ENCODE results near the gene FPR1. TPM values are rescaled to one million over a fixed set of nuclear protein-coding genes. Genes with fewer than 3 reads are reported as not detected.
A peak's percentile ranks its signal among the peaks of the same experiment; 100 is the strongest.

Gene FPR1
- total RNA-seq, 4 donors from 2014 or later: 1.5 to 4.4 TPM; not detected in 2

GRCh38 chr19:51715850-51716249 lies 35.8 kb downstream of the FPR1 start:
- peaks cover 33% of the 10 kb centered on the region for H3K27me3 ChIP-seq
- DNase-seq: no peak
- 92% methylated on average over 3 of the region's 3 CpGs; no CpG with 5 or more reads in 1 of the 2 donors for WGBS, 2 donors (ENCODE audit: low coverage in 1 of 2)
- in situ Hi-C loops (cut with MboI; ENCODE audit: low pct_ligation_motif_present in 1 of 4, low pct_unique_long_range_greater_than_20kb in 1 of 4, low sequenced_read_pairs in 3 of 4) (no loop called here), intact Hi-C loops (cut with DNase I; ENCODE audit: low total_unique reads) (no loop called here)
- no peaks in the 10 kb centered on the region for H3K9me3 ChIP-seq
- H3K27ac ChIP-seq: no peak overlapping the region
- TF ChIP-seq POLR2A (IDR thresholded peaks at IDR 0.05) (no peak), EP300 (IDR thresholded peaks at IDR 0.05; ENCODE audit: low read depth) (no peak), POLR2AphosphoS5 (IDR thresholded peaks at IDR 0.05) (no peak)
- TF ChIP-seq, protein P1, sequence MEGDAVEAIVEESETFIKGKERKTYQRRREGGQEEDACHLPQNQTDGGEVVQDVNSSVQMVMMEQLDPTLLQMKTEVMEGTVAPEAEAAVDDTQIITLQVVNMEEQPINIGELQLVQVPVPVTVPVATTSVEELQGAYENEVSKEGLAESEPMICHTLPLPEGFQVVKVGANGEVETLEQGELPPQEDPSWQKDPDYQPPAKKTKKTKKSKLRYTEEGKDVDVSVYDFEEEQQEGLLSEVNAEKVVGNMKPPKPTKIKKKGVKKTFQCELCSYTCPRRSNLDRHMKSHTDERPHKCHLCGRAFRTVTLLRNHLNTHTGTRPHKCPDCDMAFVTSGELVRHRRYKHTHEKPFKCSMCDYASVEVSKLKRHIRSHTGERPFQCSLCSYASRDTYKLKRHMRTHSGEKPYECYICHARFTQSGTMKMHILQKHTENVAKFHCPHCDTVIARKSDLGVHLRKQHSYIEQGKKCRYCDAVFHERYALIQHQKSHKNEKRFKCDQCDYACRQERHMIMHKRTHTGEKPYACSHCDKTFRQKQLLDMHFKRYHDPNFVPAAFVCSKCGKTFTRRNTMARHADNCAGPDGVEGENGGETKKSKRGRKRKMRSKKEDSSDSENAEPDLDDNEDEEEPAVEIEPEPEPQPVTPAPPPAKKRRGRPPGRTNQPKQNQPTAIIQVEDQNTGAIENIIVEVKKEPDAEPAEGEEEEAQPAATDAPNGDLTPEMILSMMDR (IDR thresholded peaks at IDR 0.05): no peak
- no peak overlapping the region for H3K4me3 ChIP-seq
- H3K4me1 ChIP-seq: peaks cover 0 to 7% (median 3%) of the 10 kb centered on the region in 4 donors
- H3K36me3 ChIP-seq: no peaks in the 10 kb centered on the region

DNA sequence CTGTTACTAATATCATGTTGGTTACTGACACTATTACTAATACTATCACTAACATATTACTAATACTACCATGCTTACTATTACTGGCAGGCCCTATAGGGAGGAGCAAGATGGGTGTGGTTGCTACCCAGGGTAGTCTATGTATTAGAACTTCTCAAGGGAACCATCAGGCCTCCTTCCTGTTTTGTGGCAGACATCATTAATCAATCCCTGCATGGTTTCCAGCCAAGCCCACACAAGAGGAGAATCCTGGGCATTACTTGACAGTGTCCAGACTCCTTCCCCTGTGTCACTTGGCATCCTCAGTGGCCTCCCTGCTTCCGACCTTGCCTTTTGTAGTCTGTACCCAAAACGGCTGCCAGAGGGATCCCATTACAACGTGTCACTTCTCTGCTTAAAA lies 36.8 kb downstream of the FPR1 start:
- Histone ChIP-seq H3K4me3 (no peak overlapping the region), H3K9me3 (no peaks in the 10 kb centered on the region), H3K4me1 (peaks cover 0 to 7% (median 3%) of the 10 kb centered on the region in 4 donors), H3K36me3 (no peaks in the 10 kb centered on the region), H3K27ac (no peak overlapping the region), H3K27me3 (peaks cover 23% of the 10 kb centered on the region)
- in situ Hi-C loops (cut with MboI; ENCODE audit: low pct_ligation_motif_present in 1 of 4, low pct_unique_long_range_greater_than_20kb in 1 of 4, low sequenced_read_pairs in 3 of 4) (no loop called here), intact Hi-C loops (cut with DNase I; ENCODE audit: low total_unique reads) (no loop called here)
- WGBS, 2 donors (ENCODE audit: low coverage in 1 of 2): 53 to 70% methylated on average over 3 of the region's 3 CpGs
- no peak for DNase-seq
- TF ChIP-seq POLR2A (IDR thresholded peaks at IDR 0.05): no peak
- no peak for TF ChIP-seq EP300 (IDR thresholded peaks at IDR 0.05; ENCODE audit: low read depth)
- TF ChIP-seq POLR2AphosphoS5 (IDR thresholded peaks at IDR 0.05): no peak
- TF ChIP-seq, protein P1 (IDR thresholded peaks at IDR 0.05): no peak

DNA sequence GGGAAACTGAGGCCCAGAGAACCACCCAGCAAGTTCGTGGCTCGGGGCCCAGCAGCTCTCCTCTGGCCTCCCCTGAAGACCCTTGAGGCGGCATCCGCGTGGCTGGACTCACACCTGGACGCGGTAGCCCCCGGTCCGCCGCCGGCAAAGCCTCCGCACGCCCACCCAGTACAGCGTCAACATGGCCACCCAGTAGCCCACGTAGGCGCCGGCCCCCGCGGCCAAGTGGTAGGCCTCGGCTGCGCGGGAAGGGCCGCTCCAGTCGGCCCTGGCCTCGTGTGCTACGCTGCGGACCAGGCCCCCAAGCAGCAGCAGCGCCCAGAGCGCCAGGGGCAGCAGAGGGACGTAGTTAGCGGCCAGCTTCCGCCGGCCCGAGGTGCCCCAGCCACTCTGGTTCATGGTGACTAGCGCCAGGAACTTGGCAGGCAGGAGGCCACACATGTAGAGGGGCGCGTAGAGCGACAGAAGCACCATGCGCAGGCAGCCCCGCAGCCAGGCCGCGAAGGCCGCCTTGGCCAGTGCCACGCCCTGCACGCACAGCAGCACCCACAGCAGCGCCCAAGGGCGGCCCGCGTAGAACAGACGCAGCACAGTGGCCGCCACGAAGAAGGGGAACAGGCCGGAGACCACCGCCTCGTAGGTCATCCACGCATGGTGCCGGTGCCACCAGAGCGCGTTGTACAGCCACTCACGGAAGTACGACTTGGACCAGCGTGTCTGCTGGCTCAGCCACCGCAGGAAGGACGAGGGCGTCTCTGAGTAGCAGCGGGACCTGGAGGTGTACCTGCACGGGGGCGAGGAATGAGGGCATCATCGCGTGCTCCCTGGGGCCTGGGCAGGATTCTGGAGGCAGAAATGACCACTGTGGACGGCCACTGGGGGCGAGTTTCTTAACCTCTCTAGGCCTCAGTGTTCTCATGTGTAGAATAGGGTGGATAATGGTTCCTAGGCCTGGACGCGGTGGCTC lies 38.1 kb downstream of the FPR1 start:
- in situ Hi-C loops (cut with MboI; ENCODE audit: low pct_ligation_motif_present in 1 of 4, low pct_unique_long_range_greater_than_20kb in 1 of 4, low sequenced_read_pairs in 3 of 4) (no loop called here), intact Hi-C loops (cut with DNase I; ENCODE audit: low total_unique reads) (no loop called here)
- Histone ChIP-seq H3K36me3 (no peaks in the 10 kb centered on the region), H3K27ac (no peak overlapping the region), H3K4me1 (no peaks in the 10 kb centered on the region), H3K27me3 (peaks cover 10% of the 10 kb centered on the region), H3K4me3 (no peak overlapping the region), H3K9me3 (no peaks in the 10 kb centered on the region)
- no peak for DNase-seq
- WGBS, 2 donors (ENCODE audit: low coverage in 1 of 2): 93% methylated on average over 63 of the region's 74 CpGs; no CpG with 5 or more reads in 1 of the 2 donors
- TF ChIP-seq POLR2AphosphoS5 (IDR thresholded peaks at IDR 0.05): no peak
- TF ChIP-seq, protein P1 (IDR thresholded peaks at IDR 0.05): no peak

DNA sequence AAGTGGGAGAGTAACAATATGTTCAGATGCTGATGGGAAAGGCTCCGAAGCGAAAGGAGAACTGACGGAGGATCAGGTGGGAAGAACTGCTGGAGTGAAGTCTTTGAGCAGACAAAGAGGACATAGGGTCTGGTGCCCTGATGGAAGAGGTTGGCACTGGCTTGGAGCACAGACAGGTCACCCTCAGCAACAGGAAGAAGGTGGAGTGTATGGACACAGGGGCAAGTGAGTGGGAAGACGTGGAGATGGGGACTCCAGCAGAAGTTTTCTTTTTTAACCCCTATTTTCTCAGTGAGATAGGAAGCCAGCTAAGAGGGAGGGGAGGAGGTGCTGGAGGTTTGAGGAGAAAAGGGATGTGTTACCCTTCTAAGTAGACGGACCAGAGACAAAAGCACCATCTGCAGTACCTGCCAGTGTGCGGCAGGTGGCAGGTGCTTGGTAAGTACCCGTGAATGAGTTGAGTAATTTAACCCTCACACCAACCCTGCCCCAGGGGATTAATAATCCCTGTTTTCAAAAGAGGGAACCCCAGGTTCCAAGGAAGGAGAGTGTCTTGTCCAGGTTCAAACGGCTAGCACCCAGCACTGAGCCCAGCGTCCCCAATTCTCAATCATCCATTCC lies 39.1 kb downstream of the FPR1 start:
- TF ChIP-seq POLR2A (IDR thresholded peaks at IDR 0.05): no peak
- TF ChIP-seq, protein P1 (IDR thresholded peaks at IDR 0.05): peak in 4 of 5 experiments; percentile 16 to 32 (median 22)
- Histone ChIP-seq H3K36me3 (no peaks in the 10 kb centered on the region), H3K27ac (no peak overlapping the region), H3K9me3 (no peaks in the 10 kb centered on the region), H3K4me1 (no peaks in the 10 kb centered on the region), H3K27me3 (peaks cover 1% of the 10 kb centered on the region), H3K4me3 (no peak overlapping the region)
- no peak for DNase-seq
- intact Hi-C loops (cut with DNase I; ENCODE audit: low total_unique reads) (no loop called here), in situ Hi-C loops (cut with MboI; ENCODE audit: low pct_ligation_motif_present in 1 of 4, low pct_unique_long_range_greater_than_20kb in 1 of 4, low sequenced_read_pairs in 3 of 4) (no loop called here)
- WGBS, 2 donors (ENCODE audit: low coverage in 1 of 2): 46 to 47% methylated on average over 5 to 9 of the region's 9 CpGs

Measured in transverse colon (tissue), 4 donors.